Upper lobe of right lung (tissue), 1 donor: Measurements from ENCODE around the gene EDAR. TPM values are rescaled to one million over a fixed set of nuclear protein-coding genes. Genes with fewer than 3 reads are reported as not detected.

ENCODE experiments used
- ATAC-seq: fragments of 200-7000 bp; cut with Tn5 transposase; one replicate; pipeline ENCODE4 v1.9.1; 2020; ENCODE audit warnings: mild to moderate bottlenecking, moderate library complexity
- DNase-seq: peaks from one replicate; pipeline ENCODE4 v3.0.0-alpha.2; 2020
- H3K27ac ChIP-seq: fragments of 200-600 bp; one replicate; pipeline ENCODE4 v1.8.0; 2022
- H3K27me3 ChIP-seq: fragments of 200-600 bp; one replicate; pipeline ENCODE4 v1.8.0; 2022; ENCODE audit warnings: mild to moderate bottlenecking
- H3K36me3 ChIP-seq: fragments of 200-600 bp; one replicate; pipeline ENCODE4 v1.8.0; 2022
- H3K4me1 ChIP-seq: fragments of 200-600 bp; one replicate; pipeline ENCODE4 v1.8.0; 2022
- H3K4me3 ChIP-seq: fragments of 200-600 bp; one replicate; pipeline ENCODE4 v1.8.0; 2022; ENCODE audit warnings: mild to moderate bottlenecking
- H3K9me3 ChIP-seq: fragments of 200-600 bp; one replicate; pipeline ENCODE4 v1.8.0; 2022
- CTCF ChIP-seq: fragments of 200-600 bp; IDR thresholded peaks from one replicate; pipeline ENCODE4 v1.8.0; 2022; ENCODE audit warnings: antibody characterized with exemption
- intact Hi-C: fragments of 100-400 bp; cut with DNase I; formaldehyde crosslinking; loops from one replicate; pipeline ENCODE4 v1.11.0; 2022
- total RNA-seq: library from RNA; stranded (reverse); fragmentation: NEBNext Ultra II Directional; extraction: Animal tissue kit (Norgen Biotek cat#: 25700); gene quantifications from one replicate; pipeline ENCODE4 v1.2.1, GENCODE V29; 2021
- donor health status: DM: no; HTN: yes; CAD: no; lungs with severe emphysema.

Gene EDAR
- total RNA-seq, 1 donor from 2014 or later, result 0.20 TPM

DNA sequence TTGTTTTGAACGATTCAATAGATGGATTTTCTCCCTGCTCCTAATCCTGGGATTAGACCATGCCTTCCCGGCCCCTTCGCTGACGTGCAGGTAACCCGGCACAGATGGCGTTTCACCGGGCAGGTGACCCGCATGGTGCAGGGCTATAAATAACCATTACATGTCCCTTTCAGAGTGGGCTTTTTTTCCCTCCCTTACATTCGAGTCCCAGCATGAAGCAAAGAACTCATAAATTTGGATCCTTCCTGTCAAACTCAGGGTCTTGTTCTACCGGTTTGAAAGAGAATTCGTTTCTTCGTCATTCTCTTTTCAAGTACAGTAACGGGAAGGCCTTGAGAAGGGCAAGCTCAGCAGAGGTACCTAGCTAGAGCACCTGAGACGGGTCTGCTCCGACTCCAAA lies 46.1 kb downstream of the EDAR start:
- intact Hi-C loops, result no loop called here
- TF ChIP-seq CTCF, result no peak
- no peaks in the 10 kb centered on the region for H3K27me3 ChIP-seq
- no peaks in the 10 kb centered on the region for H3K36me3 ChIP-seq
- no peak for ATAC-seq
- H3K4me1 ChIP-seq, result no peaks in the 10 kb centered on the region
- H3K4me3 ChIP-seq, result no peak overlapping the region
- peaks cover 6% of the 10 kb centered on the region for H3K9me3 ChIP-seq
- no peak overlapping the region for H3K27ac ChIP-seq
- DNase-seq, result no peak

DNA sequence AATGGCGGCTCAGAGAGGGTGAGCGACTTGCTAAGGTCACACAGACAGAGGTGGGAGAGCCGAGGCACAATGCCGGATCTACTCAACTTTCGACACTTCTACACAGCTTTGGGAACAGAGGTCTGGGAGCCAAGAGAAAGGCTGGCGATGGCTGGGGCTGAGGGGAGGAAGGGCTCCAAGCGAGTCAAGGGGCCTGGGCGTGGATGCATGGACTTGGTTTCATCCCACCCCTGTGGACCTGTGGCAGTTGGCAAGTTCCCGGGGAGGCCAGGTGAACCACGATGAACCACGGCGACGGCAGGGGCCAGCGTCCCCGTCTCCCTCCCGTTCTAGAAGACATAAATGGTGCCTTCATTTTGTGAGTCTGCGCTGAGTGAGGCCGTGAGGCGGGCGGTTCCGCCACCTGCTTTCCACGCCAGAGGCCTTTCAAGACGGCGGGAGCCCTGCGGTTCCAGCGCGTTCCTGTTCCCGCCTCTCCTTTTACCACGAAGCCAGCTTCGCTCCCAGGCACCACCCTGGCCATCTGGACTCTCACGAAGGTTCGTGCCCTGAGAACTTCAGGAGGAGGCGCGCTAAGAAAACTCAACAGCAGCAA lies 46.7 kb downstream of the EDAR start:
- ATAC-seq, result no peak
- H3K27me3 ChIP-seq, result no peaks in the 10 kb centered on the region
- no peak overlapping the region for H3K27ac ChIP-seq
- H3K4me3 ChIP-seq, result no peak overlapping the region
- DNase-seq, result no peak
- no peaks in the 10 kb centered on the region for H3K4me1 ChIP-seq
- no peak for TF ChIP-seq CTCF
- intact Hi-C loops, result no loop called here
- H3K9me3 ChIP-seq, result peaks cover 6% of the 10 kb centered on the region
- H3K36me3 ChIP-seq, result no peaks in the 10 kb centered on the region

GRCh38 chr2:108941767-108942166 lies 47.3 kb downstream of the EDAR start:
- Histone ChIP-seq H3K27me3 (no peaks in the 10 kb centered on the region), H3K27ac (no peak overlapping the region), H3K4me3 (no peak overlapping the region), H3K36me3 (no peaks in the 10 kb centered on the region), H3K4me1 (no peaks in the 10 kb centered on the region), H3K9me3 (peaks cover 3% of the 10 kb centered on the region)
- no peak for TF ChIP-seq CTCF
- ATAC-seq, result no peak
- intact Hi-C loops, result no loop called here
- no peak for DNase-seq

DNA sequence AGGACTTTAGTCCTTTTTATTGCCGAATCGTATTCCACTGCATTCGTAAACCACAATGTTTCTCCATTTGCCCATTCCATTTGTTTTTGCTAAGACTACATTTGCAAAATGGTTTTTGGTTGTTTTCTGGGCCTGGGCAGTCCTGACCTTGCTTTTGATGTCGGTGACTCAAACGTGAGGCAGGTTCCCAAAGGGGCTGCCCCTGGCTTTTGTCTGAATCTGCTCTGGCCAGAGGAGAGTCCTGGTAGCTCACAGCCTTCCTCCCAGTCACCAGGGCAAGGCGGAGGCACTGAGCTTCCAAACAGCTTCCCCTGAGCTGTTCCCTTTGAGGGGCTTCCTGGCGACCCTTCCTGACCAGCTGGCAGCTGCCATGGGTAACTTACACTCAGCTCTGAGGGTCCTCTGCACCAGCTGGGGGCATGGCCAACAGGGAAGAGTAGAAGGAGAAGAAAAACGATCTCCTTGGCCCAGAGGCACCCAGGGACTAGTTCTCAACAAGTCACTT lies 47.8 kb downstream of the EDAR start:
- Histone ChIP-seq H3K4me1 (no peaks in the 10 kb centered on the region), H3K36me3 (no peaks in the 10 kb centered on the region), H3K4me3 (no peak overlapping the region), H3K9me3 (no peaks in the 10 kb centered on the region), H3K27me3 (no peaks in the 10 kb centered on the region), H3K27ac (no peak overlapping the region)
- TF ChIP-seq CTCF, result no peak
- ATAC-seq (no peak), DNase-seq (no peak)
- intact Hi-C loops, result no loop called here

DNA sequence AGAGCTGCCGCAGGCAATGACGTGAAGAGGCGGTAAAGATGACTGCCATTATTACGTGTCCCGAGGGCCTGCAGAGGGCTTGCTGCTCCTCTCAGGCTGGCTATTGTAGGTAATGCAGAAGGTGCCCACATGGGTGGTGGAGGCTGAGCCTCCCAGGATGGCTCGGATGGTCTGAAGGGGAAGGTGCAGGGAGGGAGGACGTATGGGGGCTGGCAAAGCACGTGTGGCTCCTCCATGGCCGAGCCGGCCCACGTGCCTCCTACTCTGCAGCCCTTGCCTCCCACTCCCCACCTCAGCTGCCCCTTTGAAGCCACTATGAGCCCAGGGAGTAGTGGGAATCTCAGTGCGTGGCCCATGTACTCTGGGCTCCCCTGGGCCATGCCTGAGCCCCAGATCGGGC lies 48.9 kb downstream of the EDAR start:
- TF ChIP-seq CTCF, result no peak
- H3K36me3 ChIP-seq, result no peaks in the 10 kb centered on the region
- H3K9me3 ChIP-seq, result no peaks in the 10 kb centered on the region
- no peaks in the 10 kb centered on the region for H3K4me1 ChIP-seq
- no peak overlapping the region for H3K27ac ChIP-seq
- ATAC-seq (no peak), DNase-seq (no peak)
- H3K4me3 ChIP-seq, result no peak overlapping the region
- no peaks in the 10 kb centered on the region for H3K27me3 ChIP-seq
- intact Hi-C loops, result no loop called here
